Neural progenitor cell (in vitro differentiated cells): ENCODE measurements around the gene BTG2. TPM values are rescaled to one million over a fixed set of nuclear protein-coding genes. Genes with fewer than 3 reads are reported as not detected.

Experiments used
- DNase-seq: peaks from one replicate; pipeline ENCODE4 v3.0.0-alpha.2; 2016; ENCODE audit warnings: low spot score
- H2AFZ ChIP-seq: fragments of 200-600 bp; sonication (generic); replicated peaks from 2 replicates; pipeline ENCODE4 v1.6.1; 2016; ENCODE audit warnings: antibody characterized with exemption
- H3F3A ChIP-seq: fragments of 200-600 bp; sonication (generic); 2 replicates; pipeline ENCODE4 v1.6.1; 2016; ENCODE audit warnings: antibody characterized with exemption, low read depth
- H3K27ac ChIP-seq: fragments of 200-600 bp; sonication (generic); 2 replicates; pipeline ENCODE4 v1.5.1; 2016; ENCODE audit warnings: mild to moderate bottlenecking
- H3K27me3 ChIP-seq: fragments of 200-600 bp; sonication (generic); 2 replicates; pipeline ENCODE4 v1.6.1; 2016; ENCODE audit warnings: mild to moderate bottlenecking, moderate library complexity
- H3K36me3 ChIP-seq: fragments of 200-600 bp; sonication (generic); 2 replicates; pipeline ENCODE4 v1.5.1; 2016
- H3K4me1 ChIP-seq: fragments of 200-600 bp; sonication (generic); 2 replicates; pipeline ENCODE4 v1.6.1; 2016; ENCODE audit warnings: mixed run types
- H3K4me2 ChIP-seq: fragments of 200-600 bp; sonication (generic); 2 replicates; pipeline ENCODE4 v1.6.1; 2016
- H3K4me3 ChIP-seq: fragments of 200-600 bp; sonication (generic); 2 replicates; pipeline ENCODE4 v1.5.1; 2016
- H3K79me2 ChIP-seq: fragments of 200-600 bp; sonication (generic); 2 replicates; pipeline ENCODE4 v1.6.1; 2016; ENCODE audit warnings: low read depth
- H3K9ac ChIP-seq: fragments of 200-600 bp; sonication (generic); 2 replicates; pipeline ENCODE4 v1.6.1; 2016
- H3K9me3 ChIP-seq: fragments of 200-600 bp; sonication (generic); 2 replicates; pipeline ENCODE4 v1.5.1; 2016; ENCODE audit warnings: low read depth
- H4K20me1 ChIP-seq: fragments of 200-600 bp; sonication (generic); 2 replicates; pipeline ENCODE4 v1.6.1; 2016; ENCODE audit warnings: low read depth
- H3K27ac Mint-ChIP-seq: 3 replicates; pipeline ENCODE4 v1.8.0; 2021; ENCODE audit warnings: mixed read lengths
- H3K27me3 Mint-ChIP-seq: 2 replicates; pipeline ENCODE4 v1.8.0; 2022; ENCODE audit warnings: low read depth, mild to moderate bottlenecking, inconsistent platforms, moderate library complexity, mixed read lengths; ENCODE audit not compliant: insufficient read depth
- H3K36me3 Mint-ChIP-seq: 3 replicates; pipeline ENCODE4 v1.8.0; 2021; ENCODE audit warnings: mixed read lengths
- H3K4me1 Mint-ChIP-seq: 3 replicates; pipeline ENCODE4 v1.8.0; 2021; ENCODE audit warnings: mixed read lengths
- H3K4me3 Mint-ChIP-seq: 3 replicates; pipeline ENCODE4 v1.8.0; 2021; ENCODE audit warnings: mild to moderate bottlenecking, moderate library complexity, mixed read lengths
- H3K9me3 Mint-ChIP-seq: 3 replicates; pipeline ENCODE4 v1.8.0; 2020; ENCODE audit warnings: mixed read lengths
- EZH2 ChIP-seq: fragments of 200-600 bp; sonication (generic); IDR thresholded peaks from 2 replicates; pipeline ENCODE4 v1.6.1; 2017; ENCODE audit warnings: antibody characterized with exemption, mild to moderate bottlenecking, moderate library complexity
- EZH2phosphoT487 ChIP-seq: fragments of 200-600 bp; sonication (generic); IDR thresholded peaks from 2 replicates; pipeline ENCODE4 v1.6.1; 2017; ENCODE audit warnings: antibody characterized with exemption
- total RNA-seq: library from RNA; depleted of rRNA; stranded (reverse); fragments of >200 nt; gene quantifications from 2 replicates; pipeline ENCODE4 v1.2.3, GENCODE V29; 2015; ENCODE audit warnings: low replicate concordance
- TF ChIP-seq, protein P1 (sequence below): fragments of 200-600 bp; sonication (generic); IDR thresholded peaks from 2 replicates; pipeline ENCODE4 v1.5.1; 2017; ENCODE audit warnings: antibody characterized with exemption, mild to moderate bottlenecking

Gene BTG2
- total RNA-seq, 1 donor from 2014 or later = 26.5 TPM

DNA sequence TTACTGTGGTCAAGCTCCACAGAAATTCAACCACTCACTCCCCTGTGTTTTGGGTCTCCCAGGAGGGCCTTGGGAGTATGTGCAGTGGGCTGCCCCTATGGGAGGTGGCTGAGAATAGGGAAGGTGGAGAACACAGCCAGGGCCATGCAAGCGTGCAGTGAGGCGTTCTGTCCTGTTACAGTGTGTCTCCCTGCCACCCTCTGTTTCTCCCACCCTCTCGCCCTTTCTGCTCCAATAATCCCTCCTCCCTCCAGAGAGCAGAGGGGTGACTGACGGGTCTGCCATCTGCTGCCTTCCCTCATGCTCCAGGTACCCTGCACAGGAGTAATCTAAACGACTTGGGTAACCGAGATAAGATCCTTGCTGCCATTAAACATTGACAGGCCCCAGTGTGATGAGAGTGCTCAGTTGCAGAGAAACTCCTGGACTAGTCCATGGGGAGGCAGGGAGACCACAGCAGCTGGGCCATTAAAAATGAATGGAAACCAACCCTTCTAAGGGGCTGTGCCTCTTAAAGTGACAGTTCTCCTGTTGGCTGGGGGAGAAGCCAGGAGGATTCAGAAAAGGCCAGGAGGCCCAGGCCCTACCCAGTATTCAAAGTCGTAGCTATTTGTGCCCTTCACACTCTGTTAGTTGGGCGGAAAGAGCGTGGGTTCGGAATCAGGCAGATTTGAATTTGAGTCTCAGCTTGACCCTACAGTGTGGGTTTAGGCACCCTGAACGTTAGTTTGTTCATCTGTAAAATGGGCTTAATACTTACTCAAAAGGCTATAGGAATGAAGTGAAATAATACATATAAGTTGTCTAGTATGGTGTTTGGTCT lies 22.4 kb upstream of the BTG2 start:
- Histone ChIP-seq H3K9ac (no peak overlapping the region), H2AFZ (no peak overlapping the region), H3K4me2 (no peak overlapping the region), H3F3A (peaks cover 13% of the 10 kb centered on the region), H3K79me2 (no peaks in the 10 kb centered on the region), H3K27ac (no peak overlapping the region), H3K4me3 (no peak overlapping the region), H4K20me1 (no peaks in the 10 kb centered on the region), H3K4me1 (peaks cover 40% of the 10 kb centered on the region), H3K9me3 (no peaks in the 10 kb centered on the region), H3K36me3 (no peaks in the 10 kb centered on the region), H3K27me3 (no peaks in the 10 kb centered on the region)
- H3K9me3 Mint-ChIP-seq = no peaks in the 10 kb centered on the region
- DNase-seq = no peak
- no peaks in the 10 kb centered on the region for H3K36me3 Mint-ChIP-seq
- no peak for TF ChIP-seq EZH2phosphoT487
- no peak for TF ChIP-seq EZH2
- TF ChIP-seq, protein P1, sequence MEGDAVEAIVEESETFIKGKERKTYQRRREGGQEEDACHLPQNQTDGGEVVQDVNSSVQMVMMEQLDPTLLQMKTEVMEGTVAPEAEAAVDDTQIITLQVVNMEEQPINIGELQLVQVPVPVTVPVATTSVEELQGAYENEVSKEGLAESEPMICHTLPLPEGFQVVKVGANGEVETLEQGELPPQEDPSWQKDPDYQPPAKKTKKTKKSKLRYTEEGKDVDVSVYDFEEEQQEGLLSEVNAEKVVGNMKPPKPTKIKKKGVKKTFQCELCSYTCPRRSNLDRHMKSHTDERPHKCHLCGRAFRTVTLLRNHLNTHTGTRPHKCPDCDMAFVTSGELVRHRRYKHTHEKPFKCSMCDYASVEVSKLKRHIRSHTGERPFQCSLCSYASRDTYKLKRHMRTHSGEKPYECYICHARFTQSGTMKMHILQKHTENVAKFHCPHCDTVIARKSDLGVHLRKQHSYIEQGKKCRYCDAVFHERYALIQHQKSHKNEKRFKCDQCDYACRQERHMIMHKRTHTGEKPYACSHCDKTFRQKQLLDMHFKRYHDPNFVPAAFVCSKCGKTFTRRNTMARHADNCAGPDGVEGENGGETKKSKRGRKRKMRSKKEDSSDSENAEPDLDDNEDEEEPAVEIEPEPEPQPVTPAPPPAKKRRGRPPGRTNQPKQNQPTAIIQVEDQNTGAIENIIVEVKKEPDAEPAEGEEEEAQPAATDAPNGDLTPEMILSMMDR = no peak
- peaks cover 54% of the 10 kb centered on the region for H3K4me1 Mint-ChIP-seq
- peak overlapping the region; percentile 21 for H3K27ac Mint-ChIP-seq
- H3K4me3 Mint-ChIP-seq = no peak overlapping the region
- peaks cover 13% of the 10 kb centered on the region for H3K27me3 Mint-ChIP-seq

DNA sequence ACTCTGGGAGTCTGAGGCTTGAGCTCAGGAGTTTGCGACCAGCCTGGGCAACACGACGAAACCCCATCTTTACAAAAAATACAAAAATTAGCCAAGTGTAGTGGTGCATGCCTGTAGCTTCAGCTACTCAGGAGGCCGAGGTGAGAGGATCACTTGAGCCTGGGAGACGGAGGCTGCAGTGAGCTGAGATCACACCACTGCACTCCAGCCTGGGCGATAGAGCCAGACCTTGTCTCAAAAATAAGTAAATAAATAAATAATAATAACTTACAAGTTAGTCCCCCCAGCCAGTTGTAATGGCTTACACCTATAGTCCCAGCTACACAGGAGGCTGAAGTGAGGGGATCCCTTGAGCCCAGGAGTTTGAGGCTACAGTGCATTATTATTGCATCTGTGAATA lies 21.7 kb upstream of the BTG2 start:
- Mint-ChIP-seq H3K4me1 (peaks cover 52% of the 10 kb centered on the region), H3K36me3 (no peaks in the 10 kb centered on the region), H3K9me3 (no peaks in the 10 kb centered on the region), H3K27me3 (peaks cover 17% of the 10 kb centered on the region), H3K4me3 (no peak overlapping the region), H3K27ac (no peak overlapping the region)
- Histone ChIP-seq H3F3A (peaks cover 13% of the 10 kb centered on the region), H3K4me3 (no peak overlapping the region), H3K27ac (no peak overlapping the region), H3K27me3 (no peaks in the 10 kb centered on the region), H2AFZ (no peak overlapping the region), H3K4me1 (peaks cover 37% of the 10 kb centered on the region), H4K20me1 (no peaks in the 10 kb centered on the region), H3K79me2 (no peaks in the 10 kb centered on the region), H3K36me3 (no peaks in the 10 kb centered on the region), H3K9me3 (no peaks in the 10 kb centered on the region), H3K9ac (no peak overlapping the region), H3K4me2 (no peak overlapping the region)
- TF ChIP-seq EZH2phosphoT487 (no peak), EZH2 (no peak)
- TF ChIP-seq, protein P1 = no peak
- DNase-seq = no peak

DNA sequence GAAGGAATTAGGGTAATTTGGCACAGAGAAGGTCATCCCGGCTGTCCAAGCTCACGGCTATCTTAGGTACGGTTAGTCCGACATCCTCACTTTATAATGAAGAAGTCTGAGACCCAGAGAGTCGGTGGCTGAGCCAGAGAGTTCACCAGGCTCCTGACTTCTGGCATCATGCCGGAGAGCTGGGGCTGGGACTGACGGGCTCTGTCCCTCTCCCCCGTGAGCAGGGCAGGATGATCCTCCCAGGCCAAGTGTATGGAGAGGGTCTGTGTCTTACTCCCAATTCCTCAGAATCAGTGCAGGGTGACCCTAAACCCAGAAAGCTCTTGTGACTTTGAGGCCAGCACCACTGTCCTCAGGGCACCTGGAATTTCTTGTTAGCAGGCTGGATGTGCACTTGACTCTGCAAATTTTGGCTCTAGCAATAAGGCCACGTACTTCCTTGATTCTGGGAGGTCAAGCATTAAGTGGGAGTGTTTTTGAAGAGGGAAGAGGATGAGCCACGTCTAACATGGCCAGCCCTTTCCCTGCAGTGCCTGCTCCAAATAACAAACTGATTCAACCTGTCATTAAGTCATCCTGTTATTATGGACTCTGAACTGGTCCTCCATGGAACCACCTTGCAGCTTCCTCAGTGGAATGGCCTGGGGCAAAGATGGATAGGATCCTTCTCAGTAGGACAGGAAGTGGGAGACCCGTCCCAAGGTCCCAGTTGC lies 20.8 kb upstream of the BTG2 start:
- H3K4me1 Mint-ChIP-seq = peaks cover 56% of the 10 kb centered on the region
- no peak overlapping the region for H3K4me3 Mint-ChIP-seq
- H3K9ac ChIP-seq = no peak overlapping the region
- TF ChIP-seq EZH2phosphoT487 (no peak), EZH2 (no peak)
- TF ChIP-seq, protein P1 = no peak
- no peak overlapping the region for H3K4me2 ChIP-seq
- H3K36me3 Mint-ChIP-seq = no peaks in the 10 kb centered on the region
- H3F3A ChIP-seq = peaks cover 15% of the 10 kb centered on the region
- H3K4me1 ChIP-seq = peaks cover 37% of the 10 kb centered on the region
- H3K9me3 ChIP-seq = no peaks in the 10 kb centered on the region
- DNase-seq = no peak
- no peaks in the 10 kb centered on the region for H3K36me3 ChIP-seq
- H4K20me1 ChIP-seq = no peaks in the 10 kb centered on the region
- H3K27ac Mint-ChIP-seq = peak overlapping the region; percentile 5
- peaks cover 17% of the 10 kb centered on the region for H3K27me3 Mint-ChIP-seq
- H2AFZ ChIP-seq = no peak overlapping the region
- no peaks in the 10 kb centered on the region for H3K79me2 ChIP-seq
- H3K4me3 ChIP-seq = no peak overlapping the region
- H3K27ac ChIP-seq = no peak overlapping the region
- no peaks in the 10 kb centered on the region for H3K27me3 ChIP-seq
- no peaks in the 10 kb centered on the region for H3K9me3 Mint-ChIP-seq
